GM12892 (cell line): ENCODE measurements around the gene ARMC6. TPM values are rescaled to one million over a fixed set of nuclear protein-coding genes. Genes with fewer than 3 reads are reported as not detected.

Experiments used
- DNase-seq: peaks from one replicate; pipeline ENCODE4 v3.0.0; 2011; ENCODE audit not compliant: insufficient read length
- FAIRE-seq: peaks from 2 replicates; lab custom pipeline; 2011; peaks lifted over from hg19 to GRCh38; lab: Jason Lieb, UNC
- POLR2A ChIP-seq: IDR thresholded peaks from 2 replicates; pipeline ENCODE4 v1.6.1; 2011; ENCODE audit warnings: low read depth, low read length, control low read depth
- POLR2AphosphoS5 ChIP-seq: IDR thresholded peaks from 2 replicates; pipeline ENCODE4 v1.6.1; 2011; ENCODE audit warnings: low read depth, low read length, control low read depth
- TAF1 ChIP-seq: IDR thresholded peaks from 2 replicates; pipeline ENCODE4 v1.6.1; 2011; ENCODE audit warnings: low read depth, mild to moderate bottlenecking, control low read depth, low read length, borderline replicate concordance
- polyA plus RNA-seq: library from polyadenylated mRNA; unstranded; fragments of >200 nt; gene quantifications from one replicate; pipeline ENCODE4 v1.2.1, GENCODE V29; 2012; ENCODE audit warnings: missing spikeins, inconsistent platforms; ENCODE audit not compliant: missing spikeins

Gene ARMC6
- 19.5 TPM for polyA plus RNA-seq

- TF ChIP-seq POLR2AphosphoS5 (no peak; the same call in 1 of the 2 replicates), TAF1 (peak; percentile 36; the same call in 1 of the 2 replicates), POLR2A (peak; percentile 71; the same call in 1 of the 2 replicates)
- DNase-seq: peak; percentile 95
- FAIRE-seq: peak; percentile 88
These were observed at the start of gene ARMC6, which contains the start of gene SUGP2 for GRCh38 chr19:19033426-19034203. TSS of gene ARMC6 (plus strand) at chr19:19033603. CDS start at chr19:19034210, 607 bp downstream. TSS of gene SUGP2 (minus strand) at chr19:19033517. CDS start at chr19:19031071, 2,446 bp downstream.

DNA sequence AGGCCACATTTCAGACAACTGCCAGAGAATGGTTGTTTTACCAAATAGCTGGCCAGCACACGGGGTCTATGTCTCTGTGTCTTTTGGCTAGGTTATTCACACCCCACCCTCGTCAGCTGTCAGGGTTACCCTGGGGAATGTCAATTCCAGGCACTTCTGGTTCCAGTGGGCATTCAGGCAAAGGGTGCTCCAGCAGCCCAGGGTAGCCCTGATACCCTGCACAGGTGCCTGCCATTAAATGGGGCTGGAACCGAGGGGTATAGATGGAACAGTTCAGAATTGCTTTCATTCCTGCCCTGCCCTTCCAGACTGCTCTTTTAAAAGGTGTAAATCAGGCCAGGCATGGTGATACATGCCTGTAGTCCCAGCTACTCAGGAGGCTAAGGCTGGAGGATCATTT, 49.2 kb upstream of the ARMC6 start:
- TF ChIP-seq POLR2A: no peak
- no peak for TF ChIP-seq POLR2AphosphoS5
- TF ChIP-seq TAF1: no peak
- DNase-seq (no peak), FAIRE-seq (no peak)

DNA sequence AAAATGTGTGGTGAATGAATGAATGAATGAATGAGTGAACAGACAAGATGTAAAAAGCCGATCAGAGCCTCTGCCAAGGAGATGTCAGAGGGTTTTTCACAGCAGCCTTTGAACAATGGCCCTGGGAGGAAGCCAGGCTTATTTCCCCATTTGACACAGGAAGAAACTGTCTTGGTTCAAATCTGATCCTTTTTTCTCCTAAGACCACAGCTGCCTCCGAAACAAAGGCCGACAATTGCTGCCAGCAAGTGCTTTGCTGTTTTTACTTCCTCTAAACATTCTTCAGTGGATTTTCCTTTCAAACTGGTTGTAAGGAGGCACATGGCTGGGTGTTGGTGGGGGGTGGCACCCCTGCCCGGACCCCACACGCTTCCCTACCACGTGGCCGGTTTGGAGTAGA, 48.1 kb upstream of the ARMC6 start:
- FAIRE-seq (no peak), DNase-seq (no peak)
- TF ChIP-seq POLR2AphosphoS5 (no peak), POLR2A (no peak), TAF1 (no peak)

DNA sequence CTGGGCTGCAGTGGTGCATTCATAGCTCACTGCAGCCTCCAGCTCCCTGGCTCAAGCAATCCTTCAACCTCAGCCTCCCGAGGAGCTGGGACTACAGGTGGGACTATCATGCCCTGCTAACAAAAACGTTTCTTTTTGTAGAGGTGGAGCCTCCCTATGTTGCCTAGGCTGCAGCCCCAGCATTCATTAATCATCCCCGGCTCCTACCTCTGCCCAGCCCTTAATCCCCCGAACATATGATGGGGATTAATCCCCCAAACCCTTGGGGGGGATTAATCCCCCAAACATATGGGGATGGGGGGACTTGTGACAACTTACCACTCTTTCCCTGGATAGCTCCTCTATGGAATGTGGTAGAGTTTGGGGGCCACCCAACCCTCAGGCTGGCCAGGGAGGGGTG, 45.9 kb upstream of the ARMC6 start:
- DNase-seq: no peak
- TF ChIP-seq POLR2AphosphoS5 (no peak), POLR2A (no peak)
- no peak for FAIRE-seq

DNA sequence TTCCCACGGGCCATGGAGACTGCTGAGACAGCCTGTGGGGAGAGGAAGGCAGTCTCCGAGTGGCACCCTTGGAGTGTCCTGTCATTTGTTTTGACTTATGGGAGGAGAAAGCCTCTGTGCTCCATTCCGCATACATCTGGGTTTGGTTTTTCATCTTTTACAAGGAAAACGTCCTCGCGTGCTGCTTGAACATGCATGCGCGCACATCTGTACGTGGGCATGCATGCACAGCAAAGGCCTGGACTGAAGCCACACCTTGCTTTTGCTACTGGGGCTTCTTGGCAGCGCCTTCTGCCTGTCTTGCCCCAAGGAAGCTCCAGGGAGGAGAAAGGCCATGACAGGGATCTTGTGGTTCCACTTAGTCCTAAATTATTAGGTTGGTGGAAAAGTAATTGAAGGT, 44.1 kb upstream of the ARMC6 start:
- no peak for TF ChIP-seq POLR2A
- no peak for TF ChIP-seq TAF1
- TF ChIP-seq POLR2AphosphoS5: no peak
- DNase-seq (no peak), FAIRE-seq (no peak)

DNA sequence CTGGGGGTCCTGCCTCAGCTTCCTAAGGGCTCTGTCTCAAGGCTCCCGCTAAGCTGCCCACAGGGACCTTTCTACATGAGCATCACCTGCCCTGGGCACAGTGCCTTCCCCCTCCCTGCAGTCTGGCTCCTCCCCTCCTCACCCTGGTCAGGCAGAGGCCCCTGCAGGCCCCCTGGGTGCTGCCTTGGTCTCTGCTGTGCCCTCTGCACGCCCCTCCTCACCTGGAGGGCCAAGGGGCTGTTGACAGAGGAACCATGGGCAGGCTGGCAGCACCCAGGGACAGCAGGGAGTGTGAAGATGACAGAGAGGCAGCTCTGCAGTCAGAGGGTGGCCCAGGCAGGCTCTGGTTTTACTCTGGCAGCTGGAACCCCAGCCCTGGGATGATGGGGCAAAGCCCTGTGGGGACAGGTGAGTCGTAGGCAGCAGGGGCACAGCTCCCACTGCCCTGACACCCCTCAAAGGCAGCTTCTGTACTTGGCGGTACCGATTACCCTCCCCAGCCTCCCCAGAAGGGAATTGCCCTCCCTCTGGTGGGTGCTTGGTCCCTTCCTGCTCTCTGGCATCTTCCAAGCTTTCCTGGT, 43.2 kb upstream of the ARMC6 start:
- DNase-seq: no peak
- TF ChIP-seq POLR2A: peak; percentile 30; the same call in 1 of the 2 replicates
- TF ChIP-seq TAF1: no peak
- FAIRE-seq: no peak

DNA sequence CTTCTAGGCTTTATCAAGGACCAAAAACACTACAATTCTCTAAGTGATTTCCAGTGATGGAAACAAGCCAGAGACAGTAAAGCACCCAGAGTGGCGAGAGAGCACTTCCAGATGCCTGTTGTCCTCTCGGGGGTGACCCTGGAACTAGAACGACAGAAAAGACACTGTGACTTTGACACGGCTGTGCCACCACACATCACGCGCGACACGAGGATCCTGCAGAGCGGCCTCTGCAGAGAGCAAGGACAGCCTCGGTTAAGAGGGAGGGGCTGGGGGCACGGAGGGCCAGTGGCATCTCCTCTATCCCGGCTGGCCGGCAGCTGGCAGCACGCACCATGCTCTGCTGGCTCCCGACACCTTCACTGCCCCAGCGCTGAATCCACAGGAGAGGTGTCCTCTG, 42.4 kb upstream of the ARMC6 start:
- FAIRE-seq (no peak), DNase-seq (no peak)
- TF ChIP-seq POLR2AphosphoS5 (no peak), TAF1 (no peak), POLR2A (no peak)

DNA sequence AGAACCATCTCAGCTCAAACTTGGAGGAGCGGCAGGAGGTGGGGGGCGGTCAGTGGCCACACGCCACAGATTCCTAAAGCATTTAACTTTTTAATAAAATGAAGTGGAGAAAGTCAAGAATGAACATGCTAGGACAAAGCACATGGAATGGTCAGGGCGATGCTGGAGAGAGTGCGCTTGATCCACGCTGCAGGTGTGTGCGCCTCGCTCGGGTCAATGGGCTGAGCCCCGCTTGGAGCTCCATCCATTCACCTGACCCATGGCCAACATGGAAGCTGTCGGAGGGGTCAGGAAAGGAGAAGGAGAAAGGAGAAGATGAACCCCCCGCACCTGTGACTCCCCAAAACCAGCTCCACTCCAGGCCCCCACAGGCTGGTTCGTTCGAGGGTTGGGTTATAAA, 41.9 kb upstream of the ARMC6 start:
- TF ChIP-seq POLR2A (no peak), TAF1 (no peak), POLR2AphosphoS5 (no peak)
- DNase-seq: no peak
- FAIRE-seq: no peak

GRCh38 chr19:18992696-18993095, 40.7 kb upstream of the ARMC6 start:
- TF ChIP-seq POLR2AphosphoS5 (no peak), TAF1 (no peak), POLR2A (no peak)
- FAIRE-seq: no peak
- DNase-seq: no peak

- DNase-seq: no peak
- no peak for TF ChIP-seq POLR2AphosphoS5
- TF ChIP-seq TAF1: no peak
- no peak for TF ChIP-seq POLR2A
- no peak for FAIRE-seq
These were observed 40.3 kb upstream of the ARMC6 start for GRCh38 chr19:18993115-18993514.

GRCh38 chr19:18995804-18996241, 37.6 kb upstream of the ARMC6 start:
- TF ChIP-seq TAF1: no peak
- TF ChIP-seq POLR2AphosphoS5: no peak
- no peak for TF ChIP-seq POLR2A
- FAIRE-seq: no peak
- DNase-seq: peak; percentile 52

DNA sequence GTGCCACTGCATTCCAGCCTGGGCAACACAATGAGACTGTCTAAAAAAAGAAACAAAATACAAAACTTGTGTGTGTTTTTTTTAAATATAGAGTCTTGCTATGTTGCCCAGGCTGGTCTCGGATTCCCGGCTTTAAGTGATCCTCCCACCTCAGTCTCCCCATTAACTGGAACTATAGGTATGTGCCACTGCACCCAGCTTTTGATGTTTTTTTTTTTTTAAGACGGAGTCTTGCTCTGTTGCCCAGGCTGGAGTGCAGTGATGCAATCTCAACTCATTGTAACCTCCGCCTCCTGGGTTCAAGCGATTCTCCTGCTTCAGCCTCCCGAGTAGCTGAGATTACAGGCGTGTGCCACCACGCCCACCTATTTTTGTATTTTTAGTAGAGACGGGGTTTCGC, 37.1 kb upstream of the ARMC6 start:
- FAIRE-seq: no peak
- no peak for DNase-seq
- no peak for TF ChIP-seq POLR2A
- TF ChIP-seq POLR2AphosphoS5: no peak
- no peak for TF ChIP-seq TAF1
